ENCODE results near the gene TUSC7.

DNA sequence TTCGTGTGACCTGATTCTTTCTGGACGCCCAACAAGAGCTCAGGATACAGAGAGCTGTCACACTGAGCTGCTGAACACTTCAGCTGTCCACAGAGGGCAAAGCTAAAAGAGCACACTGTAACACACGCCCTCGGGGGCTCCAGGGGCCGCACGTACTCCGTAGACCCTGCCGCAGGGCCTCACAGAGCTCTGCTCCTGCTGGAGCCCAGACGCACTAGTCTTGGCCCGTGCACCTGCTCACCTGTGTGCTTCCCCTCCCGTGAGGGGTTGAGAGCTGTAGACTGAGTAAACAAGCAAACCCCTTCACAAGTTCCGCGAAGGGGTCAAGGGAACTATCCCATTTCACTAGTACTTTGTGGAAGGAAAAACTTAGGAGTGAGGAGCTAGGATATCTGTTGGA, 30.7 kb upstream of the TUSC7 start:
- TF ChIP-seq POLR2A (IDR thresholded peaks at IDR 0.05) (no peak), CTCF (IDR thresholded peaks at IDR 0.05) (no peak)
